Activated CD4-positive, alpha-beta T cell treated with anti-CD3 and anti-CD28 coated beads for 24 hours (primary cell): ENCODE results near the gene FAM222A.

Source experiments
- DNase-seq, 2 donors: peaks; one replicate each; pipeline ENCODE4 v3.0.0-alpha.2; 2020; ENCODE audit warnings: low read depth in 2 of 2

FAM222A gene

GRCh38 chr12:109773384-109774011 lies 59.9 kb downstream of the FAM222A start:
- no peak for DNase-seq

- DNase-seq, result peak; percentile 63 to 65
These were observed 61.7 kb downstream of the FAM222A start for GRCh38 chr12:109775172-109775881.

DNA sequence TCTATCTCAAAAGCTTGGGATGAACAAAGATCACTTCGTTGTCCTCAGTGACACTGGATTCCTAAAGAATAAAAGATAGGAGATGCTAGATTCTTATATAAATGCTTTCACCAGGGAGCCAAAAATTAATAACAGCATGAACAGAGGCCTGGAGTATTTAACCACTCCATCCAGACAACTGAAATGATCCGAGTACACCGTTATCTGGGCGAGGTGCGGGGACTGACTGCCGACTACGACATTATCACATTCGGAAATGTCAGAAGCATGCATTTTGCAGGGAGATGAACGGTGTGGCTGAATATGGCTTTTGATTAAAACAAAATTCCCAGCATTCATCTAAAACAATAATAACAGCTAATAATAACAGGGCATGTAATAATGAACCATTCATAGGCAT lies 63.0 kb downstream of the FAM222A start:
- no peak for DNase-seq

GRCh38 chr12:109777544-109777943 lies 63.9 kb downstream of the FAM222A start:
- no peak for DNase-seq

DNA sequence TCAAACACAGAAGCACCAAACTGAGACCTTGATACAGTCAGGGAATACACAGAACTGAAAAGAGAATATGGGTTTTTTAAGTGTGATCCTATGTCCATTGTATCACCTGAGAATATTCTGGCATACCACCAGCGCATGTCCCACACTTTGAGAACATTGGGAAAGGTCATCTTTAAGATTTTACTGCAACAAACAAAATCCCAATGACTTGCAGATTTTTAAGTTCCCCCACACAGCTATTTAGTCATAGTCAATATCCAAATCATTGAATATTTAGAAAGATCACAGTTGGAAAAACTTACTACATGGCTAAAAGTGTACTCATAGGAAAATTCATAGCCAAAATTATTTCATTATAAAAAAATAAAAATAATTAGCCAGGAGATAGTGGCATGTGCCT lies 65.1 kb downstream of the FAM222A start:
- no peak for DNase-seq

DNA sequence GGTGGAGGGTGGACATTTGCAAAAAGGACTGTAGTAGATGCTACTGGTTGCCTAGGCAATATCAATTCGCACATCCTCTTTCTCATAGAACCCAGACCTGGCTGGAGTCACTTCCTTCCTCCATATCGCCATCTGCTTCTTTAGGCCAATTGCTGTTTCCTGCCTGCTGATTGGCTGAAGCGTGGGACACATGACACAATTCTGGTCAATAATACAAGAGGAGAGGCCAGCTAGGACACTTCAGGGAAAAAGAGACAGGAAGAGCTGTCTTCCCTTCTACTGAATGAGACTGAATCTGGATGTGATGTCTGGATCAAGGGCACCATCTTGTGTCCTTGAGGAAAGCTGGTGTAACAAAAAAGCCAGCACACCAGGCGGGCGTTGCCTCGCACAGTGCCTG lies 65.8 kb downstream of the FAM222A start:
- DNase-seq, result no peak

DNA sequence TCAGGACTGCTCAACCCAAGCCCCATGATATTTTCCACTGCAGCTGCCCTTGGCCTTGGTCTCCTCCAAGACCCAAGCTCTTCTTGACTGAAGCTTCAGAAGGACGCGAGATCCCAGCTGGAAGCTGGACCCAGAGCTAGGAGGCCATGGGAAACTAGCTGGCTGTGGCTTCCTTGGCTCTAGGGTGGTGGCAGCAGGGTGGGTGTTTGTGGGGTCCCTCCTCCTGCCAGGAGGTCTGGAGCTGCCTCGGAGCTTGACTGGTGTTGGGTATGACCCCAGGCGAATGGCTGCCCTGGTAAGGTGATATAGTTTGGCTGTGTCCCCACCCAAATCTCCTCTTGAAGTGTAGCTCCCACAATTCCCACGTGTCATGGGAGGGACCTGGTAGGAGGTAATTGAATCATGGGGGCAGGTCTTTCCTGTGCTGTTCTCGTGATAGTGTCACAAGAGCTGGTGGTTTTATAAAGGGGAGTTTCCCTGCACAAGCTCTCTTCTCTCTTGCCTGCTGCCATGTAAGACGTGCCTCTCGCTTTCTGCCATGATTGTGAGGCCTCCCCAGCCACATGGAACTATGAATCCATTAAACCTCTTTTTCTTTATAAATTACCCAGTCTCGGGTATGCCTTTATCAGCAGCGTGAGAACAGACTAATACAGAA lies 68.2 kb downstream of the FAM222A start:
- DNase-seq, result no peak

- DNase-seq, result no peak
These were observed 68.7 kb downstream of the FAM222A start for GRCh38 chr12:109782326-109782703.

DNA sequence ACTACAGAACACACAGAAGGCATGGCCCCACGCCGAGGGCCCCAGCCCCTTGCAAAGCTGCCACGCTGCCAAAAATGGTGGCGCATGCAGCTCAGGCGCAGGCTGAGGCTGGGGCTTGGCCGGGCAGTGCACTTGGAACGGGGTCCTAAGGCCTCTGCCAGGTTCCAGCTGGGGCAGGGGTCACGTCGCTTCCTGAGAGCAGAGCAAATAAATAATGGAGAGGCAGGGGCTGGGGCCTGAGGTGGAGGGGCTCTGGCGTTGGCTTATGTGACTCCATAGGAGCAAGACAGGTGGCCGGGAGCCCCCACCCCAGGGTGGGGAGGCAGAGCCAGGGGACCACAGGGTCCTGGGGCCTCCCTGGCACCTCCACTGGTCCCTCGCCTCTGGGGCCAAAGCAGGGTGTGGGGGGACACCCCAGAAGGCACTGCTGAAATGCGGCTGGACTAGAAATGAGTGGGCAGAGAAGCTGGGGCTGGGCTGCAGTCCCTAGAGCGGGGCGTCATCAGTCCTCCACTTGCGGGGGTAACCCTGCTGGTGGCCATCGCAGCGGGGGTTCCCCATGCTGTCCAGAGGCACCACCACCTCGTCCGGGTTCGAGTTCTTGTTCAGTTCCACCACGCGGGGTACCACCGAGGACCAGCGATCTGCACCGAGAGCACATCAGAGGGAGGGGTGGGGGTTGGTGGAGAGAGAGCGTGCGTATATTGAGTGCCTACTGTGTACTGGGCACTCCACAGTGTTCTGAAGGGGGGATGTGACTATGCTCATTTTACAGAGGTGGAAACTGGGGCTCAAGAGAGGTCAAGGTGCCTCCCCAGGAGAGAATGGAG lies 69.7 kb downstream of the FAM222A start:
- no peak for DNase-seq

GRCh38 chr12:109783965-109784244 lies 70.3 kb downstream of the FAM222A start:
- DNase-seq, result no peak

DNA sequence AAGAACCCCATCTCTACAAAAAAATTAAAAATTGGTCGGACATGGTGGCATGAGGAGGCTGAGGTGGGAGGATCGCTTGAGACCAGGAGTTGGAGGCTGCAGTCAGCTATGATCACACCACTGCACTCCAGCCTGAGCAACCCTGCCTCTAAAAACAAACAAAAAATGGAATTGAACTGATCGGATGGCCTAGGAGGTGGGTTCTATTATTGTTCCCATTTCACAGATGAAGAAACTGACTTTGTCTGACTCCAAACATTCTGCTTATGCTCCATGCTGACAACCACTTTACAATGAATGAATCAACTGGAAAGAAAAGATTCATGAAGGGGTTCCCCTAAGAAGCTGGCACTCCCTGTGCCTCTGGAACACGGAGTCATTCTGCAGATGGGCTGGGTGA lies 72.2 kb downstream of the FAM222A start:
- DNase-seq, result no peak

- DNase-seq, result no peak
These were observed 73.2 kb downstream of the FAM222A start for GRCh38 chr12:109786799-109787198.

GRCh38 chr12:109789526-109790048 lies 76.0 kb downstream of the FAM222A start:
- DNase-seq, result no peak

DNA sequence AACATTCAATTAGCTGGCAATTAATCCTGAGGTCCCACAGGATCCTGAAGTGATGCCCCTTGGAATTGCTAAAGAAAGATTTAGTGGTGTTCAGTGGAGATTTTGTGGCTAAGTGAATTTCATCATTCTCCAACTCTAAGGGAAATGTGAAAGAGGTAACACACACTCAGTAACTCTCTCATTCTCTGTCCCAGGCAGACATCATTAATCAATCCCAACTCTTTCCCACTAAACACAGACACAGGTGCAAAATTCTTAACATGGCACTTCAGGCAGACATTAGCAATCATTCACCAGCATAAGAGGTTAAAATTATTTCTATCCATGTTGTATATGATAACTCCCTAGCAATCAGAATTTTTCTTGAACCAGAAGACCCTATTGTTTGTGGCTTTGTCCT lies 79.4 kb downstream of the FAM222A start:
- no peak for DNase-seq

DNA sequence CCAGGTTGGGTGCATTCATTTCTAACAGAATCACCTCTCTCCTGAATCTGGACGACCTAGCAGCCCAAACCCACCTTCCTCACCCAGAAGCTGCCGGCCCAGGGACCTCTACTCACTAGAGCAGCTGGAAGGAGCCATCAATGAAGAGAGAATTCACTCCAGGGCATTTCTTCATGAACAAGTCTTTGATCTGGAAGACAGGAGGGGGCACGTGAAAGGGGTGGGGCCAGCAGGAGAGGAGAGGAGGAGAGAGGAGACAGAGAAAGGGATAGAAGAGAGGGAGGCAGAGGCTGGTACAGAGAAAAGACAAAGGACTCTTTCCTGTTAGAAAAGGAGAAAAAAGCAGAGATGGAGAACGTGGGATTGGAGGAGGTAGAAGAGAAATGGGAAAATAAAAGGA lies 79.8 kb downstream of the FAM222A start:
- DNase-seq, result no peak

- DNase-seq, result no peak
These were observed 80.3 kb downstream of the FAM222A start for GRCh38 chr12:109793826-109794501.

DNA sequence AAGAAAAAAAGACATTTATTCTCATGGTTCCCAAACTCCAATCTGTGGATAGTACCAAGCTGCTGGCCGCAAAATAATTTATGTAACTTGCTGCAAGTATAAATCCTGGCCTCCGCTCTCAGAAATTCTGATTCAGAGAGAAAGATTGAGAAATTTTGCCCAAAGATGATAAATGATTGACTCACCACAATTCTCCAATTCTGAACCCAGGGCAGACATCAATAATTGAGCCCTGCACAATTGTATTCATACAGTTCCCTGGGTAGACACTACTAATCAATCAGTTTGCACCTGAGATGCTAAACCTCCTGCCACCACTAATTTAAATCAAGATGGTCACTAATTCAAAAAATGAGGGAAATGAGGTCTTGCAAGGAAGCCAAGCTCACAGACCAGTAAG lies 81.4 kb downstream of the FAM222A start:
- DNase-seq, result no peak

DNA sequence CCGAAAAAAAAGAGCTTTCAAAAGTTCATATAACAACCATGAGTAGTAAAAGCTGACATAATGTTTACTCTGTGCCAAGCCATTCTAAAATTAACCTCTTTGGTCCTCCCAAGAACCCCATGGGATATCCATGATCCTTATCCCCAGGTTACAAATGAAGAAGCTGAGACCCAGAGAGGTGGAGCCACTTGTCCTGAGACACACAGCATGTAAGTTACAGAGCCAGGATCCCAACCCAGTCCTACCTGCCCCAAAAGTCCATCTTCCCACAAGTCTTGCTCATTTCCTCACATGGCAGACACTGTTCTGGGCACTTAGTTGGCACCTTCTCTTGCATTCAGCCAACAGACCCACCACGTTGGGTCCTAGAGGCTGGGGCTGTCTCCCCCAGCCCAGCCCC lies 82.4 kb downstream of the FAM222A start:
- DNase-seq, result no peak

DNA sequence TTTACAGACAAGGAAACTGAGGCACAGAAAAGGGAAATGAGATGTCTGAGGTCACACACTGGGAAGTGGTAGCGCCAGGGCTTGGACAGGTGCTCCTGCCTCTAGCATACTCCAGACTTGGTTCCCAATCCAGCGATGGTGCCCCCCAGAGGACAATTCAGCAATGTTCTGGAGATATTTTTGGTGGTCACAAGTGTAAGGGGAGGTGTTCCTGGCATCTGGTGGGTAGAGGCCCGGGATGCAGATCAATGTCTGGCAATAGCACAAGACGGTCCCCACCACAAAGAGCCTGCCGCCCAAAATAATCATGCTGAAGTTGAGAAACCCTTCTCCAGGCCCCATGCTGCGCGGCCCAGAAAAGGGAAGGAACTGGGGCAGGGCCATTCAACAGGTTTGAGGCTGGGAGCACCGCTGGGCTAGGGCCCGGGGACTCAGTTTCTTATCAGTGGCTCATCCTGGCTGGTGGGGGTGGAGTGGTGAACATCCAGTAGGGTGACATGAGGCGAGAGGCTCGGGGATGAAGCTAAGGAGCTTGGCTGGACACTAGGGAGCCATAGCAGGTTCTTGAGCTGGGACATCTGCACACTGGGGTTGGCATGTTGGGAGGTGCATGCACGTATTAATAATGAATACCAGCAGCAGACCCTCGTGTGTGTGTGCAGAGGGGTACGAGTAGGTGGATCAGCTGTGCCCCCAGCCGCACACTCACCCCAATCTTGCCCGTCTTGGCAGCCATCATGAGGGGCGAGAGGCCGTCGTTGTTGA lies 84.5 kb downstream of the FAM222A start:
- DNase-seq, result no peak

GRCh38 chr12:109798691-109799090 lies 85.1 kb downstream of the FAM222A start:
- DNase-seq, result no peak

GRCh38 chr12:109800536-109800935 lies 86.9 kb downstream of the FAM222A start:
- no peak for DNase-seq
